HCT116 (cell line): ENCODE data around the gene CASTOR1. TPM values are rescaled to one million over a fixed set of nuclear protein-coding genes. Genes with fewer than 3 reads are reported as not detected.

Source experiments
- total RNA-seq: library from RNA; stranded (reverse); gene quantifications from one replicate; pipeline ENCODE4 v1.2.1, GENCODE V29; 2021; ENCODE audit not compliant: unreplicated experiment

The CASTOR1 gene
- total RNA-seq, 1 experiment from 2014 or later = 6.5 TPM

Other genes with a start within 250 kb of the CASTOR1 start
- gene HORMAD2, start 209.0 kb downstream of the CASTOR1 start, total RNA-seq = not detected
- 75.4 TPM for gene LIF, start 42.7 kb downstream of the CASTOR1 start, total RNA-seq
- not detected for gene OSM, start 22.7 kb downstream of the CASTOR1 start, total RNA-seq
- gene TBC1D10A, start 37.4 kb upstream of the CASTOR1 start, total RNA-seq = 18.6 TPM
- gene SF3A1, start 67.4 kb upstream of the CASTOR1 start, total RNA-seq = 230 TPM
- gene CCDC157, start 67.5 kb upstream of the CASTOR1 start, total RNA-seq = 2.1 TPM
- gene RNF215, start 97.9 kb upstream of the CASTOR1 start, total RNA-seq = 20.2 TPM
- gene SEC14L2, start 107.5 kb upstream of the CASTOR1 start, total RNA-seq = 33.5 TPM
- 36.1 TPM for gene MTFP1, start 136.3 kb upstream of the CASTOR1 start, total RNA-seq
- gene SEC14L3, start 182.5 kb upstream of the CASTOR1 start, total RNA-seq = not detected
- 12.7 TPM for gene SEC14L4, start 216.2 kb upstream of the CASTOR1 start, total RNA-seq